NCI-H1930 (cell line): Measurements from ENCODE around the gene CDH8.
"Not testable (repeated sequence)": the region's sequence is repeated elsewhere in the genome, so short reads cannot be mapped to it uniquely, and the experiment has no call there.

Experiments used
- DNase-seq, 2 experiments: peaks; one replicate each; lab custom pipeline; 2025; lab: John Stamatoyannopoulos, UW

CDH8 gene

DNA sequence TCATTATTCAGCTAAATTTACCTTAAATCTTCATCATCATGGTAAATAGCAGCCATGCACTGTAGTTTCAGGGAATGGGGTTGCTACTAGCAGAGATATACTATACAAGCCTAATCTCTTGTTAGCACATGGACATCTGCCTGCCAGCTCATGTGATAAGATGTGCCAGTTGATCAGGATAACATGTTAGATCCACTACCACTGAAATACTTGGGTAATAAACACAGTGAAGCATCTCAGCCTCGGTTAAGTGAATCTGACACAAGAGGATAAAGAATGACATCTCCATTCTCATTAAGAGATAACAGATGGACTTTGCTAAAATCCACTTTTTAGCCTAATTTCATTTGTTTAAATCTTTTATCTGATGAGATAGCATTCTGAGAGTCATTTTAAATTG lies 256.1 kb downstream of the CDH8 start:
- no peak for DNase-seq

DNA sequence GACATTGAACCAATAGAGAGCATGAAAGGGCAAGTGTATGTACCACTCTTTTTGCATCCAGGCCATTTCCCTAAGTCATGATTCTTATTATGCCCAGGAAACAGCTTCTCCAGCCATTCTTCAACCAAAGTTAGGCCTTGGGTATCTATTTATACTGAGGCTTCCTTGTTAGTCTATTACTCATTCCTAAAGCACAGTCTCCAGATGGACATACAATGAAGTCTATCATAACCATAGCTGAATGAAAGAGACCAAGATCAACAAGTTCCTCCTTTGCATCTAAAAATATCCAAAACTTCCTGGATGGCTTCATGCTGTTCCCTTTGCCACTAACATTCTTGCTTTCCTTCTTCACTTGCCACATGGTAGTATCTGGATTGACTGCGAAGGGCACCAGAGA lies 265.9 kb downstream of the CDH8 start:
- DNase-seq: no peak

DNA sequence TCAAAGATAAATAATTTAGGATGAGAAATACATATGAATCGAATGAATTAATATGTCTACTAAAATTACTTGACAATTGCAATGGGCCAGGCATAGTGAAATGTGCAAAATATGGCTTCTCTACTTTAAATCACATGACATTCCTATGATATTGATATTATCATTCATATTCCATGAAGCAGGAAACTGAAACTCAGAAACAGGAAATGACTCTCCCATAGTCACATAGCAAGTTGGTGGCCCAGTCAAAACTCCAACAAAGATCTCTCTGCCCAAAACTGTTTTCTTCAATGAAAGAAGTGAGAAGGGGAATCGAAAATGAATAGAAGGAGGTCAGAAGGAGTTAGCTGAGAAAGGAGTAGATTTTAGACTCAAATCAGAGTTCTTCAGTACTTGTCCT lies 272.2 kb downstream of the CDH8 start:
- no peak for DNase-seq

DNA sequence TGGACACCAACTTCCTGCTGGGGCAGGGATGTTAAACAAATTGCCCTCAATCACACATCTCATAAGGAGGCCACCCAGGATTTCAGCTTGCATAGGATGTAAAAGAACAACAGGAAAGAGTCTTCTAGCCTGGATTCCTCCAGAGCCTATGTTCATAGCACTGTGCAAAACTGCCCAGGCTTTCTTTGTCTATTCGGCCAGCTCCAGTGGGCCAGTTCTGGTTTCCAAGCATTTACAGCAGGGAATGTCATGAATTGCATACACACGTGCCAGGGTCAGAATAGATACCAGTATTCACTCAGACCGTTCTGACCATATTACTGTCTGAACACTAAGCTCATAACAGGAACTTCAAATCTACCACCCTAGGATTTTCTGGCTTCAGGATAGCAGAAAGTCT lies 273.2 kb downstream of the CDH8 start:
- DNase-seq: no peak

DNA sequence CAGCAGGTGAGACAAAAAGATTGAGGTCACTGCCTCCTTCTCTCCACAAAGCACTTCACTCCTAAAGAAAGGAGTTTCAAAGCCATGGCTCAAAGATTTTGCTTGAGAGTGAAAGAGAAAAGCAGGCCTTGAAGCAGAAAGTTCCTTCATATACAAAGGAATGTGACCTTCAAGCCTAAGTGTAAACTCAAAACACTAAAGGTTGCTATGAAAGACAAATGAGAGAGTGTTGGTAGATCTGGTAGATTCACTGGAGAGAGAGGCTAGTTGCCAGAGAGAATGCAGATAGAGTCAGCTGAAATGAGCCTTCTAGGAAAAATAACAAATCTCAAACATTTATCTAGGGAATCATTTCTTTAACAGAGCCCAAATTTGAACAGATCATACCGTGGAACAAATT lies 305.2 kb downstream of the CDH8 start:
- no peak for DNase-seq

DNA sequence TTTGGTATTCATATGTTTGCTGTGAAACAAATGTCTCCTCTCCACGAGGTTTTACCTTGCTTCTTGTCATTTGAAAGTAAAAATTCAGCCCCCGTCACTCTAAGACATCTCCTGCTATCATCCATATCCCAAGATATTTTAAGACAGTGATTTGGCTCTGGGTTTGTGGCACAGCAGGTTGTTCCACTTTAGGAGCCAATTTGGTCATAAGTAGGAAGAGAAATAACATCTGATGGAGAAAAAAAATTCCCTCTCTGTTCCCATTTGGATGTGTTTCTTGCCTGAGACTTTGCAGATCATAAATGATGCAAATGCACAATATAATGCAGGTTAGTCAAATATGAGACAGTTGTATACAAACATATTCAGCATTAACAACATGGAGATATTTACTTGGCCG lies 309.5 kb downstream of the CDH8 start:
- no peak for DNase-seq

DNA sequence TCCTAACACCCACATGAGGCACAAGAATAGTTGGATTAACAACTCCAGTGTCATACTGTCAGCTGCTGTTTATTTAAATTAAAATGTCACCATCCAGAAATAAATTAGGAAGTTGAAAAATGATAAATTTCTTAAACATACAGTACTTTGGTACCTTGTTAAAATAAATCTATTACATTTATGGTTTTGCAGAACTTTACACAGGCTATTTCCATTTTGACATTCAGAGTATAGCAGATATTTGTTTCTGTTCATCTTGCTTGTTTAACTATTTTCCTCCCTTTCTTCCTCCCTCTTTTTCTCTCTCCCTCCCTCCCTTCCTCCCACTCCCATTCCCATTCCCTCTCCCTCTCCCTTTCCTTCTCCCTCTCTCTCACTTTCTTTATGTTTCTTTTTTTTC lies 310.1 kb downstream of the CDH8 start:
- no peak for DNase-seq

DNA sequence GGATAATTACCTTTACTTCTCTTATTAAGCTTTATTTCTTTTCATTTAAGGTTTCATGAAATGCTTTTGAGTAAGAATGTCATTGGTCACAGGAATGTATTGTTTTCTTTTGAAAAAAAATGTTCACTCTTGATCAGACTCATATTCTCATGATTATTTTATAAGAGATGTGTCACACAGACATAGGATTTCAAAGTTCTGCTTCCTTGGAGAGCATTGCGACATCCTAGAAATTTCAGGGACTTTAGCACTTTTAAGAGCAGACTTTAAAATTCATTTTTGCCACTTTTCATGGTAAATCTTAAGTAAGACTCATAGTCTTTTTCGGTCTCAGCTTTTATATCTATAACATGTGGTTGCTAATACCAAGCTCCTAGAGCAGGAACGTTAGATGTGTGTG lies 314.7 kb downstream of the CDH8 start:
- no peak for DNase-seq

DNA sequence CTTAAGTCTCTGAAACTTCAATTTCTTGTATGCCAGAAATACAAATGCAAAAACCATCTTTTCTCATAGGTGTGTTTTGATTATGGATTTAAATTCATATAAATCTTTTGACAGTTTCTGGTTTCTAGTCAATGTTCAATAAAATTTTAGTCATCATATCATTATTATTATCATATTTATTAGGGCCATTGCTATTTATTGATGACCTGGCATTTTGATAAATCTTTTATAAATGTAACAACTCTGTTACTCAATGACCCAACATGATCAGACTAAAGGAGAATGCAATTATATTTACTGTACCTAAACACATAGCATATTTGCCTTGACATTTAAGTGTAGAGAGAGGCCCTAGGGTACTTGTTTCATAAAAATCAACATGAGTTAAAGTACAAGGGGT lies 320.8 kb downstream of the CDH8 start:
- DNase-seq: no peak

DNA sequence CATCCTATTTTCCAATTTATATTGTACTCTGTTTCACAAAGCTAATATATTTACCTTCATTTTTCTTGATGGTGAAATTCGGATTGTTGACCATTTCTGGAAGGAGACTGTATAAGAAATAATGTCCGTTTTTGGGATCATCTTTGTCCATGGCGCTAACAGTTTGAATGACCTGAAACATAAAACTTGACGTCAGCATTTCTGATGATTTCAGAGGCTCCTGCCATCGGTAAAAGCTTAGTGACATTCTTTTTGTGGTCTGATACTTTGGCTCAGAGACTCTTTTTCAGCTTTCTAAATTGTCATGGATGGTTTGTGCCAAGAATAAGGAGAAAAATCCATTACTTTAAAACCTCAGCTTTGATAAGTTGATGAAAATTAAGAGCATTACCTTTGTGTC lies 322.5 kb downstream of the CDH8 start:
- no peak for DNase-seq

DNA sequence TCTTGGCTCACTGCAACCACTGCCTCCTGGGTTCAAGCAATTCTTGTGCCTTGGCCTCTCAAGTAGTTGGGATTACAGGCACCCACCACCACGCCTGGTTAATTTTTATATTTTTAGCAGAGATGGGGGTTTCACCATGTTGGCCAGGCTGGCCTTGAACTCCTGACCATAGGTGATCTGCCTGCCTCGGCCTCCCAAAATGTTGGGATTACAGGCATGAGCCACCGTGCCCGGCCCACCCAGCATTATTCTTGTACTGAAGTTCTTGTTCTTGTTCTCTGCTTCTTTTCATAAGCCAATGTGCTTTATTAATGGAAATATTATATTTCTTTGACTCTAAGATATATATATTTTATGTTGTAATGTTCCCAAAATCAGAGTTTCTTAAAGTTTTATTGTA lies 336.6 kb downstream of the CDH8 start:
- DNase-seq: not testable (repeated sequence)

DNA sequence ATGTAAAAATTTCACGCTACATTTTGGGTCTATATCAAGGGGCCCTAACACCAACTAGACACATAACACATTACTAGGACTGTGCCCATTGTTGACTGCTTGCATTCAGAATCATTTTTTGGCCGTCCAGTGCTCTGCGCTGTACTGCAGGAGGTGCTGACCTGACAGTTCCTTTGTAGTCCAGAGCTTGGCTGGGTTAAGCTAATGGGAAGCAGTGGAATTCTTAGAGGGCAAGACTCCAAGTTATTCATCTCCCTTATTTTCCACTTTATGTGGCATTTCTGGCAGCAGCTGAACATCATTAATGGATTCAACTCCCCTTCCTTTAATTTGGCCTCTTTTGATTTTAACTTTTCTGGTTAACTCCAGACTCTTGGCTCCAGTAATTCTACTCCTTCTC lies 351.7 kb downstream of the CDH8 start:
- no peak for DNase-seq

DNA sequence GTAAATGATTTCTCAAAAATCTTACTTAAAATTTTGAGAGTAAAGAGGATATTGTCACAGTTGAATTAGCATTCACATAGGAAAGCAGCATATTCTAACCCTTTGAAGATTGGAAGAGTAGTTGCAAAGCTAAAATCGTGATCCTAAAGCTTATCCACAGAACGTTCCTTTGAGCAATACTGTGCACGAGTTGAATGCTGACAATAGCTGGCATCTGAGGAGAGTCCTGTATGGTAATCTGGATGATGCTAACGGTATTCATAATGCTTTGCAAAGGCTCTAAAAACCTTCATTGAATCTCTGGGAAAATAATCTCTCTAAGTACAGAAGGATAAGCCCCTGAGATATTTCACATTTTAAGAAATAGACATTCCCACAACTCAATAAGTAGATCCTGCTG lies 354.6 kb downstream of the CDH8 start:
- no peak for DNase-seq

DNA sequence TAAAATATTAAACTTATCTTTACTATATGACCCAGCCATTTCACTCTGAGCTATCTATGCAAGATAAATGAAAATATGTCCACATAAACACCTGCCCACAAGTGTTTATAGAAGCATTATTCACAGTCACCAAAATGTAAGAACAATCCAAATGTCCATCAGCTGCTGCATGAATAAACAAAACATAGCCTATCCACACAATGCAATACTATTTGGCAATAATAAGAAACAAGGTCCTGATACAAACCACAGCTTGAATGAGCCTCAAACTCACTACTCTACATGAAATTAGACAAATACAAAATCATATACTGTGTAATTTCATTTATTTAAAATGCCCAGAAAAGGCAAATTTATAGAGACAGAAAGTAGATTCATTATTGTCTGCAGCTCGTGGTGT lies 355.1 kb downstream of the CDH8 start:
- DNase-seq: peak in 1 of 2 experiments; percentile 0

DNA sequence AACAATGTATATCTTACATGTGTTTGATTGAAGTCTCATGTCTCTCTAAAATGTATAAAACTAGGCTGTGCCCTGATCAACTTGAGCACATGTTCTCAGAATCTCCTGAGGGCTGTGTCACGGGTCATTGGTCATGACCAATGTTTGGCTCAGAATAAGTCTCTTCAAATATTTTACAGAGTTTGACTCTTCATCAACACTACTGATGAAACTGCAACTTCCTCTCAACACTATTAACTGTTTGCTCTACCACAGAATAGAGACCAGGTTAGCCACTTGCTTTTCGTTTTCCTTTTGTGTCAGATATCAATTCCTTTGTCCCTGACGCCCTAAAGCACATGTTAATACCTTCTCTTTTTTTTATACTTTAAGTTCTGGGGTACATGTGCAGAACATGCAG lies 358.1 kb downstream of the CDH8 start:
- no peak for DNase-seq

DNA sequence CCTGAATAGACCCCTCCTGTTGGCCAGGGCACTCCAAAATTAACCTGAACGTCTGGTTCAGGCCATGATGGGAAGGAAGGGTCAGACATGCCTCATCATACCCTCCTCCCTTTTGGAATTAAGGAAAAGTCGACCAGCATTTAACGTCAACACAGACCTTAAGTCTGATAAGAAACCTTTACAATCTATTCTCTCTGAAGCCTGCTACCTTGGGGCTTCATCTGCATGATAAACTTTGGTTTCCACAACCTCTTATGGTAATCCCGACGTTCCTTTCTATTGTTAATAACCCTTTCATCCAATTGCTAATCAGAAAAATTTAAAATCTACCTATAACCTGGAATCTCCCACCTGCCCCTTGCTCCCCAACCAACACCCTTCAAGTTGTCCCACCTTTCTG lies 358.5 kb downstream of the CDH8 start:
- DNase-seq: no peak

DNA sequence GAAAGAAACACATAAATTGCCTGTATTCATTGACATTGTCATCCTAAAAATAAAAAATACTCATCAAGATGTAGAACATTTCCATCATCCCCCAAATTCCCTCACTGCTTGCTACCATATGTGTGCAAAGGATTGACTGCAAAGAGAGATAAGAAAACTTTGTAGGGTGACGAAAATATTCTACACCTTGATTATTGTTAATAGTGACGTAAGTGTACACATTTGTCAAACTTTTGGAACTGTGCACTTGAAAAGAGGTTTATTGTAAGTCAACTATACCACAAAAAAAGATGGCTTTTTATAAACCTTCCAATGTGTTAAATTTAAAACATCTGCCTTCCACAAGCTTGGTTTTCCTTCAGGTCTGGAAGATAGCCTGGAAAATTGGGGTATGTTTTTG lies 359.5 kb downstream of the CDH8 start:
- DNase-seq: no peak

DNA sequence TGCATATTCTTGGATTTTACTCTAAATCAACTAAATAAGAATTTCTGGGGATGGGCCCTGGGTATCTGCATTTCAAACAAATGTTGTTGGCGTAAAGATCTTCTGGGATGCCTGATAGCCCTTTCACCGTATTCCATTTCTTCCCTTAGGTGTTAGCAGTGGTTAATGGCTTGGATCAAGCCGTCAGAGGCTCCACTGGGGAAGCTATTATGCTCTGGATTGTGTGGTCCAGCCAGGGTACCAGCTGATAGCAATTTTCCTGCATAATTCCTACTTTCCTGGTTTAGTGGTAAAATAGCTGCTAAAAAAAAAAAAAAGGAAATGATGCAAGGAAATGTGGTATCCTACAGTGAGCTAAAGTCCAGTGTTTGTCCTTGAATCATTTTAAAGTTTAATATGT lies 365.1 kb downstream of the CDH8 start:
- DNase-seq: no peak

DNA sequence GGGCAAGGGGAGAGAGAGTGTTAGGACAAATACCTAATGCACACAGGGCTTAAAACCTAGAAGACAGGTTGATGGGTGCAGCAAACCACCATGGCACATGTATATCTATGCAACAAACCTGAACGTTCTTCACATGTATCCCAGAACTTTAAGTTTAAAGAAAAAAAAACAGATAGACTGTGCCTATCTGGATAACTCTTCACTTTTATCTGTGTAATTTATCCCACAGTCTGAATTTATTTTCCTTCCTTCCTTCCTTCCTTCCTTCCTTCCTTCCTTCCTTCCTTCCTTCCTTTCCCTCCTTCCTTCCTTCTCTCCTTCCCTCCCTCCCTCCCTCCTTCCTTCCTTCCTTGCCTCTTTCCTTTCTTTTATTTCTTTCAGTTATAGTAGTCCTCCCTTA lies 370.7 kb downstream of the CDH8 start:
- no peak for DNase-seq

DNA sequence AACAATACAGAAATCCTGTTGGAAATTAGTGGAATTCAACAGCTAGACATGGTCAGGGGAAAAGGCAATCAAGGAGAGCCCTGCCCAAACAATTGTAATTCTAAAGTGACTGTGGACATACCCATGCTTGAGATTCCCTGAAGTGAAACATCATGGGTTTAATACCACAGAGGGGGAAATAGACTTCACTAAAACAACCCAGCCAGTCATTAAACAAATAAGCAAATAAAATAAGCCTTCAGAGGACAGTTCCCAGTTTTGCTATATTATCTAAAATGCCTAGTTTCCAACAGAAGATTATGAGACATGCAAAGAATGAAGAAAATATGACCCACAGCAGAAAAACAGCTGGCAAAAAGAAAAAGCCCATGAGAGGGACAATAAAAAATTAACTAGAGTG lies 376.3 kb downstream of the CDH8 start:
- DNase-seq: no peak

DNA sequence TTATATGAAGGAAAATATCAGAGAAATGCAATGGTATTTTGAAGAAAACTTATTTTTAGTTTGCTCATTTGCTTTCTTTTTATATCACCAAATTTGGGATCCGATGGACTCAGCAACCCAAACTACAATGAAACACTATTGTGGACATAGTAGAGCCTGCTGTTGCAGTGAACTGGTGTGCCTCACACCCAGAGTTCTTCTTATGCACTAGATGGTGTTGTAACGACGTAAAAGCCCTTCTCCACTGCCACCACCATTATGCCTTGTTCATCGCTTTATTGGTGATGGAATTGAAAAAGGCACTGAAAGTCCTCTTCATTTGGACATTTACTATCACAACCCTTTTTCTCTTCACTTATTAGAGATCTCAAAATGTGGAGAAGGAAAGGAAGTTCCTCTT lies 381.3 kb downstream of the CDH8 start:
- no peak for DNase-seq

DNA sequence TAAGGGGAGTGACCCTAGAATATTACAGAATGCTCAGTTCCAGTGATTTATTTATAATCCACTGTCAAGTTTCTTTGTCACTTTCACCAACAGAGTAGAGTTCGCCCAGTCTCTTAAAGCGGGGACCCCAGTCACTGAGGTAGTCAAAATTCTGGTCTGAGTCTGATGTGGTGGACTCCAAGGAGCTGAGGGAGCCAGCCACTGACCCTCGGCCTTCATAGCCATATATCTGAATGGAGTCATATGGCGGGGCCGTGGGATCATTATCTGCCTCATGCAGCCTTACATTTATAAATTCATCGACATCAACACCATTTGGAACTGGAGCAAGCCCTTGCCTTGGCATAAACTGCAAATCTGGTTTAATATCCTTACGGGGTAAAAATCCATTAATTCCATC lies 382.7 kb downstream of the CDH8 start:
- no peak for DNase-seq

DNA sequence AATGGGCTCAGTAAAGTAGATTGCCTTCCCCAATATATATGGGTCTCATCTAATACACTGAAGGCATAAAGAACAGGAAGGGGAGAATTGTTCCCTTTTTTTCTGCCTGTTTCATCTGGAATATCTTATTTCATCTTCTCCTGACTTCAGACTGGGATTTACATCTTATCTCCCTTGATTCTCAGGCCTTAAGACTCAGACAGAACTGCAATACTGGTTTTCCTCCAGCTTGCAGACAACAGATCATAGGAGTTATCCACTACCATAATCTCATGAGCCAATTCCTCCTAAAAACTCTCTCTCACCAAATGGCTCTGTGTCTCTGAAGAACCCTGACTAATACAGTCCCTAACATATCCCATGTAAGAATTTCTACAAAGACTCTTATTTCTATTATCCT lies 390.7 kb downstream of the CDH8 start:
- no peak for DNase-seq

DNA sequence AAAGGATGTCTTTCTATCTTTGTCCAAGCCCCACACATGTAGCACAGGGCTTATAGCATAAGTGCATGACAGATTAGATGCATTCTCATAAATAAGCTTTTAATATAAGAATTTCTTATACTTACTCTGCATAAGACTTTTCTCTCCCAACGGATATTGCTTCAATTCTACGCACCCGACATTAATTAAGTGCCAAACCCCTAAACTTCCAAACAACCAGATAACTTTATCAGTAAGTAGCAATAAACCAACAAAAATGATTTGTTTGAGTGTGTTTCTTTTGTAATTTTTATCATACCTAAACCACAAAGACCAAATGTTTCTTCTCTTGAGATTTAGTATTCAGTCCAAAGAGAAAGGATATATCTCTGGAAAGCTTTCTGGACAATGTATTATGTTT lies 391.5 kb downstream of the CDH8 start:
- DNase-seq: no peak

DNA sequence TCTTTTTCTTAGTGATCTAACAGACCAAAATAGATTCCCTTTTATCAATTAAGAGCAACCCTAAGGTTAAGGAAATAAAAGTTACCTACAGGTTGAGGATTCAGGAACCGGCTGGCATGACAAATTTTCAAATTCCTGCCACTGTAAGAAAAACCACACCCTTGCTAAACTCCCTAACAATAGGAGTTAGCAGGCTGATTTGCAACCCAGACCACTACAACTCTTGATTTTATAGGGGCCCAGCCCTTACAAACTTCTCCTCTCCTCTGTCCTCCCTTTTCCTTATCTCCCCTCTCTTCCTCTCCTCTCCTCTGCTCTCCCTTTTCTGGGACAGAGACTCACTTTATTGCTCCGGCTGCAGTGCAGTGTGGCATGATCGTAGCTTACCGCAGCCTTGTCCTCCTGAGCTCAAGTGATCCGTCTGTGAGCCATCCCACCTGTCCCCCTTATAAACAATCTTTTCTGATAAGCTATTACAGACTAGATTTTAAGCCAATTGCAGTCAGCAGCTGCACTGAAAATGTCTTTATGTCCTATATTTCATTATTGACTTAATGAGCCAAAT lies 418.9 kb downstream of the CDH8 start:
- no peak for DNase-seq
